NB4 (cell line): ENCODE measurements around the gene TTYH3.
"Not testable (repeated sequence)": the region's sequence is repeated elsewhere in the genome, so short reads cannot be mapped to it uniquely, and the experiment has no call there.

Source experiments
- CTCF ChIP-seq: IDR thresholded peaks from one replicate; pipeline ENCODE4 v1.5.1; 2012; ENCODE audit warnings: low read depth, low read length
- POLR2A ChIP-seq: IDR thresholded peaks from 2 replicates; pipeline ENCODE4 v1.6.1; 2011; ENCODE audit warnings: mild to moderate bottlenecking; ENCODE audit not compliant: insufficient read length; ENCODE audit errors: extremely low read depth

GRCh38 chr7:2679135-2680127 lies 47.6 kb downstream of the TTYH3 start:
- not testable (repeated sequence) for TF ChIP-seq CTCF, POLR2A
